Neuronal stem cell (in vitro differentiated cells): ENCODE measurements around the gene IFIT1B.
A peak's percentile ranks its signal among the peaks of the same experiment; 100 is the strongest.

ENCODE experiments used
- DNase-seq: peaks from one replicate; pipeline ENCODE4 v3.0.0-alpha.2; 2013; ENCODE audit warnings: low spot score
- H2AFZ ChIP-seq: one replicate; pipeline ENCODE4 v1.6.1; 2013; ENCODE audit warnings: mild to moderate bottlenecking, low read length, inconsistent platforms
- H2AK5ac ChIP-seq: 2 replicates; pipeline ENCODE4 v1.6.1; 2013; ENCODE audit warnings: low read depth, mild to moderate bottlenecking, inconsistent platforms, low read length, moderate library complexity, mixed read lengths
- H2BK120ac ChIP-seq: 2 replicates; pipeline ENCODE4 v1.6.1; 2013; ENCODE audit warnings: low read depth, mild to moderate bottlenecking, inconsistent platforms, low read length, moderate library complexity, mixed read lengths
- H2BK12ac ChIP-seq: one replicate; pipeline ENCODE4 v1.6.1; 2013; ENCODE audit warnings: low read length, inconsistent platforms
- H2BK15ac ChIP-seq: 2 replicates; pipeline ENCODE4 v1.6.1; 2013; ENCODE audit warnings: mild to moderate bottlenecking, low read length, inconsistent platforms, mixed read lengths
- H2BK5ac ChIP-seq: one replicate; pipeline ENCODE4 v1.6.1; 2013; ENCODE audit warnings: inconsistent platforms, mild to moderate bottlenecking, low read length, moderate library complexity
- H3K14ac ChIP-seq: one replicate; pipeline ENCODE4 v1.6.1; 2013; ENCODE audit warnings: low read length, inconsistent platforms
- H3K18ac ChIP-seq: 2 replicates; pipeline ENCODE4 v1.6.1; 2013; ENCODE audit warnings: low read length, inconsistent platforms
- H3K23ac ChIP-seq: 2 replicates; pipeline ENCODE4 v1.6.1; 2013; ENCODE audit warnings: low read depth, mild to moderate bottlenecking, mixed read lengths, low read length, inconsistent platforms; ENCODE audit not compliant: poor library complexity
- H3K27ac ChIP-seq: replicated peaks from 3 replicates; pipeline ENCODE4 v1.5.1; 2013; ENCODE audit warnings: low read length, inconsistent platforms
- H3K27me3 ChIP-seq, 3 experiments: 2 replicates each; pipeline ENCODE4 v1.6.1; 2013; ENCODE audit warnings: low read length in 3 of 3, mild to moderate bottlenecking in 2 of 3, inconsistent platforms in 1 of 3, low read depth in 1 of 3, mixed read lengths in 1 of 3, moderate library complexity in 1 of 3; ENCODE audit not compliant: control insufficient read depth in 3 of 3, insufficient read depth in 3 of 3
- H3K36me3 ChIP-seq, 2 donors: replicated peaks in 1 of 2; 2 replicates each; pipeline ENCODE4 v1.6.1; 2013; ENCODE audit warnings: low read length in 2 of 2; ENCODE audit not compliant: control insufficient read depth in 2 of 2, insufficient read depth in 2 of 2
- H3K4ac ChIP-seq: 2 replicates; pipeline ENCODE4 v1.6.1; 2013; ENCODE audit warnings: inconsistent platforms, mild to moderate bottlenecking, low read length, moderate library complexity
- H3K4me1 ChIP-seq, 2 donors: 1 replicate in 1 of 2; 2 replicates in 1 of 2; pipeline ENCODE4 v1.6.1; 2013; ENCODE audit warnings: low read length in 2 of 2, low read depth in 1 of 2; ENCODE audit not compliant: control insufficient read depth in 2 of 2, insufficient read depth in 1 of 2
- H3K4me2 ChIP-seq: one replicate; pipeline ENCODE4 v1.6.1; 2013; ENCODE audit warnings: mild to moderate bottlenecking, low read length, inconsistent platforms; ENCODE audit not compliant: insufficient read depth, poor library complexity, severe bottlenecking
- H3K4me3 ChIP-seq, 2 donors: 2 replicates each; pipeline ENCODE4 v1.5.1; 2013; ENCODE audit warnings: low read length in 2 of 2, mild to moderate bottlenecking in 2 of 2, inconsistent platforms in 1 of 2, moderate library complexity in 1 of 2
- H3K79me1 ChIP-seq: one replicate; pipeline ENCODE4 v1.6.1; 2013; ENCODE audit warnings: low read depth, mild to moderate bottlenecking, inconsistent platforms, low read length, moderate library complexity
- H3K9ac ChIP-seq: one replicate; pipeline ENCODE4 v1.6.1; 2013; ENCODE audit warnings: mild to moderate bottlenecking, low read depth, low read length, inconsistent platforms; ENCODE audit not compliant: poor library complexity
- H3K9me3 ChIP-seq, 2 donors: replicated peaks in 1 of 2; 2 replicates each; pipeline versions ENCODE3 to v1.6.1; 2013; ENCODE audit warnings: low read length in 2 of 2, mild to moderate bottlenecking in 2 of 2, inconsistent platforms in 1 of 2, low read depth in 1 of 2, mixed read lengths in 1 of 2, moderate library complexity in 1 of 2; ENCODE audit not compliant: control insufficient read depth in 2 of 2, insufficient read depth in 1 of 2
- H4K8ac ChIP-seq: one replicate; pipeline ENCODE4 v1.6.1; 2013; ENCODE audit warnings: low read depth, mild to moderate bottlenecking, inconsistent platforms, low read length, moderate library complexity
- H4K91ac ChIP-seq: one replicate; pipeline ENCODE4 v1.6.1; 2013; ENCODE audit warnings: low read length, low read depth, mild to moderate bottlenecking, inconsistent platforms; ENCODE audit not compliant: poor library complexity
- WGBS, 2 donors: extraction: QIAGEN DNeasy Blood & Tissue Kit; methylation state at CpG; one replicate each; pipeline ENCODE4 v1.1.7; 2013; ENCODE audit warnings: missing lambda C conversion rate in 2 of 2, mixed read lengths in 1 of 2; ENCODE audit not compliant: insufficient read length in 2 of 2, insufficient replicate concordance in 1 of 2; ENCODE audit errors: extremely low coverage in 2 of 2; 5-methylcytosine and 5-hydroxymethylcytosine counted together

The IFIT1B gene

GRCh38 chr10:89362929-89363328 is 14.9 kb upstream of the IFIT1B start:
- H2BK120ac ChIP-seq: no peak overlapping the region
- H3K27ac ChIP-seq: no peak overlapping the region

GRCh38 chr10:89363729-89364442 is 14.0 kb upstream of the IFIT1B start:
- H3K27ac ChIP-seq: no peak overlapping the region
- no peak overlapping the region for H4K91ac ChIP-seq
- H2BK12ac ChIP-seq: no peak overlapping the region
- peaks cover 9 to 10% of the 10 kb centered on the region in 2 donors for H3K4me1 ChIP-seq
- no peak overlapping the region for H2AFZ ChIP-seq
- no peak for DNase-seq
- no peak overlapping the region for H2AK5ac ChIP-seq
- H3K14ac ChIP-seq: no peak overlapping the region
- H2BK120ac ChIP-seq: no peak overlapping the region
- H3K23ac ChIP-seq: no peak overlapping the region
- H3K9me3 ChIP-seq: no peaks in the 10 kb centered on the region
- no peaks in the 10 kb centered on the region for H3K27me3 ChIP-seq
- no peak overlapping the region for H3K4ac ChIP-seq
- no peak overlapping the region for H4K8ac ChIP-seq
- no peak overlapping the region for H3K18ac ChIP-seq
- no peaks in the 10 kb centered on the region for H3K36me3 ChIP-seq
- H3K4me3 ChIP-seq: no peak overlapping the region
- H3K4me2 ChIP-seq: no peak overlapping the region
- H3K79me1 ChIP-seq: no peaks in the 10 kb centered on the region
- no CpG with 5 or more reads among the region's 6 CpGs for WGBS, 2 donors
- H2BK15ac ChIP-seq: no peak overlapping the region
- H2BK5ac ChIP-seq: no peak overlapping the region
- H3K9ac ChIP-seq: no peak overlapping the region

More at GRCh38 chr10:89362929-89363328, 14.9 kb upstream of the IFIT1B start:
- H3K18ac ChIP-seq: no peak overlapping the region
- H2BK12ac ChIP-seq: no peak overlapping the region
- H3K9me3 ChIP-seq: no peaks in the 10 kb centered on the region
- no peak overlapping the region for H4K91ac ChIP-seq
- H2BK15ac ChIP-seq: no peak overlapping the region
- H3K4ac ChIP-seq: no peak overlapping the region
- H4K8ac ChIP-seq: no peak overlapping the region
- H3K79me1 ChIP-seq: no peaks in the 10 kb centered on the region
- H3K4me1 ChIP-seq: peaks cover 4 to 7% of the 10 kb centered on the region in 2 donors
- no peak for DNase-seq
- H3K23ac ChIP-seq: no peak overlapping the region
- H3K14ac ChIP-seq: no peak overlapping the region
- no peak overlapping the region for H2AFZ ChIP-seq
- no peaks in the 10 kb centered on the region for H3K27me3 ChIP-seq
- H2BK5ac ChIP-seq: no peak overlapping the region
- no peak overlapping the region for H3K9ac ChIP-seq
- no peak overlapping the region for H2AK5ac ChIP-seq
- H3K4me2 ChIP-seq: no peak overlapping the region
- H3K36me3 ChIP-seq: no peaks in the 10 kb centered on the region
- H3K4me3 ChIP-seq: no peak overlapping the region

- Histone ChIP-seq H4K91ac (no peak overlapping the region), H3K9ac (no peak overlapping the region), H3K23ac (no peak overlapping the region), H2BK120ac (no peak overlapping the region), H3K4ac (no peak overlapping the region), H3K4me2 (no peak overlapping the region), H3K36me3 (no peaks in the 10 kb centered on the region), H2AK5ac (no peak overlapping the region), H2BK5ac (no peak overlapping the region), H3K4me1 (peaks cover 13% of the 10 kb centered on the region in 2 donors), H3K18ac (no peak overlapping the region), H3K27ac (no peak overlapping the region), H2BK12ac (no peak overlapping the region), H2AFZ (no peak overlapping the region), H3K27me3 (no peaks in the 10 kb centered on the region), H3K14ac (no peak overlapping the region), H3K9me3 (no peaks in the 10 kb centered on the region), H3K4me3 (no peak overlapping the region), H3K79me1 (no peaks in the 10 kb centered on the region), H4K8ac (no peak overlapping the region), H2BK15ac (no peak overlapping the region)
- DNase-seq: no peak
- no CpG with 5 or more reads among the region's 1 CpG for WGBS, 2 donors
Measured at GRCh38 chr10:89364531-89364930, 13.3 kb upstream of the IFIT1B start.

GRCh38 chr10:89367529-89367928 is 10.3 kb upstream of the IFIT1B start:
- H2AK5ac ChIP-seq: no peak overlapping the region
- no peak overlapping the region for H2AFZ ChIP-seq
- H3K79me1 ChIP-seq: no peaks in the 10 kb centered on the region
- H3K27ac ChIP-seq: peak overlapping the region; percentile 5
- no peak overlapping the region for H2BK5ac ChIP-seq
- H3K9me3 ChIP-seq: no peaks in the 10 kb centered on the region
- no peaks in the 10 kb centered on the region for H3K36me3 ChIP-seq
- no peak overlapping the region for H3K4me3 ChIP-seq
- no peak overlapping the region for H2BK120ac ChIP-seq
- no peak overlapping the region for H4K8ac ChIP-seq
- no peak overlapping the region for H3K9ac ChIP-seq
- H3K23ac ChIP-seq: no peak overlapping the region
- no peak for DNase-seq
- no peak overlapping the region for H3K4ac ChIP-seq
- no peak overlapping the region for H3K4me2 ChIP-seq
- no peaks in the 10 kb centered on the region for H3K27me3 ChIP-seq
- H3K4me1 ChIP-seq: peaks cover 13% of the 10 kb centered on the region in 2 donors
- no peak overlapping the region for H4K91ac ChIP-seq
- no peak overlapping the region for H3K14ac ChIP-seq
- H3K18ac ChIP-seq: no peak overlapping the region
- H2BK15ac ChIP-seq: no peak overlapping the region
- WGBS, 2 donors: no CpG with 5 or more reads among the region's 4 CpGs
- H2BK12ac ChIP-seq: no peak overlapping the region
